ENCODE results near the gene KCNN3. TPM values are rescaled to one million over a fixed set of nuclear protein-coding genes. Genes with fewer than 3 reads are reported as not detected.
A peak's percentile ranks its signal among the peaks of the same experiment; 100 is the strongest.

The KCNN3 gene
- total and polyA plus RNA-seq, 7 donors = 0.23 to 27.7 (median 9.4) TPM

- DNase-seq = no peak
- Histone ChIP-seq H3K27me3 (no peaks in the 10 kb centered on the region), H3K36me3 (no peaks in the 10 kb centered on the region), H3K4me1 (peaks cover 0 to 7% (median 0%) of the 10 kb centered on the region in 4 donors), H3K27ac (peak overlapping the region in 1 of 4 donors; percentile 21), H3K9me3 (no peaks in the 10 kb centered on the region), H3K4me3 (no peak overlapping the region)
- TF ChIP-seq EP300 (IDR thresholded peaks at IDR 0.05) (no peak), POLR2A (IDR thresholded peaks at IDR 0.05) (no peak), CTCF (IDR thresholded peaks at IDR 0.05) (no peak), POLR2AphosphoS5 (IDR thresholded peaks at IDR 0.05) (no peak)
- WGBS, 2 donors = 85 to 96% methylated on average over 6 of the region's 6 CpGs
- intact Hi-C loops (cut with DNase I) = no loop called here
Measured at GRCh38 chr1:154855186-154855851, 14.8 kb downstream of the KCNN3 start.

- intact Hi-C loops (cut with DNase I) = no loop called here
- peak overlapping the region in 1 of 4 donors; percentile 40 for H3K27ac ChIP-seq
- H3K27me3 ChIP-seq = no peaks in the 10 kb centered on the region
- H3K9me3 ChIP-seq = no peaks in the 10 kb centered on the region
- WGBS, 2 donors = 89 to 92% methylated on average over 3 of the region's 3 CpGs
- H3K4me1 ChIP-seq = peaks cover 0 to 13% (median 6%) of the 10 kb centered on the region in 4 donors
- no peak overlapping the region for H3K4me3 ChIP-seq
- TF ChIP-seq CTCF (IDR thresholded peaks at IDR 0.05) (no peak), EP300 (IDR thresholded peaks at IDR 0.05) (no peak), POLR2A (IDR thresholded peaks at IDR 0.05) (no peak), POLR2AphosphoS5 (IDR thresholded peaks at IDR 0.05) (no peak)
- H3K36me3 ChIP-seq = no peaks in the 10 kb centered on the region
- no peak for DNase-seq
Measured at GRCh38 chr1:154852845-154853244, 17.2 kb downstream of the KCNN3 start.

- Histone ChIP-seq H3K27ac (no peak overlapping the region), H3K4me1 (peaks cover 0 to 24% (median 16%) of the 10 kb centered on the region in 4 donors), H3K36me3 (no peaks in the 10 kb centered on the region), H3K27me3 (no peaks in the 10 kb centered on the region), H3K4me3 (no peak overlapping the region), H3K9me3 (no peaks in the 10 kb centered on the region)
- WGBS, 2 donors = 64 to 75% methylated on average over 9 of the region's 9 CpGs
- TF ChIP-seq POLR2A (IDR thresholded peaks at IDR 0.05) = no peak
- no peak for TF ChIP-seq EP300 (IDR thresholded peaks at IDR 0.05)
- DNase-seq = peak; percentile 87
- intact Hi-C loops (cut with DNase I) = no loop called here
Measured at GRCh38 chr1:154851392-154852177, 18.5 kb downstream of the KCNN3 start.

GRCh38 chr1:154849645-154850131, 20.4 kb downstream of the KCNN3 start:
- H3K9me3 ChIP-seq = no peaks in the 10 kb centered on the region
- no peak overlapping the region for H3K4me3 ChIP-seq
- H3K27ac ChIP-seq = no peak overlapping the region
- no peaks in the 10 kb centered on the region for H3K36me3 ChIP-seq
- TF ChIP-seq EP300 (IDR thresholded peaks at IDR 0.05) (no peak), POLR2AphosphoS5 (IDR thresholded peaks at IDR 0.05) (no peak), CTCF (IDR thresholded peaks at IDR 0.05) (no peak), POLR2A (IDR thresholded peaks at IDR 0.05) (no peak)
- H3K27me3 ChIP-seq = peaks cover 0 to 3% (median 0%) of the 10 kb centered on the region in 3 donors
- peaks cover 0 to 33% (median 21%) of the 10 kb centered on the region in 4 donors for H3K4me1 ChIP-seq
- no peak for DNase-seq
- 85 to 86% methylated on average over 6 of the region's 6 CpGs for WGBS, 2 donors
- intact Hi-C loops (cut with DNase I) = no loop called here

GRCh38 chr1:154848983-154849382, 21.1 kb downstream of the KCNN3 start:
- no peak for TF ChIP-seq POLR2A (IDR thresholded peaks at IDR 0.05)
- no peak for TF ChIP-seq EP300 (IDR thresholded peaks at IDR 0.05)
- no peak for TF ChIP-seq CTCF (IDR thresholded peaks at IDR 0.05)
- no peak for TF ChIP-seq POLR2AphosphoS5 (IDR thresholded peaks at IDR 0.05)
- Histone ChIP-seq H3K9me3 (no peaks in the 10 kb centered on the region), H3K4me1 (peaks cover 0 to 35% (median 21%) of the 10 kb centered on the region in 4 donors), H3K36me3 (no peaks in the 10 kb centered on the region), H3K27ac (peak overlapping the region in 1 of 4 donors; percentile 42), H3K27me3 (peaks cover 0 to 3% (median 0%) of the 10 kb centered on the region in 3 donors), H3K4me3 (no peak overlapping the region)
- 80 to 87% methylated on average over 4 of the region's 4 CpGs for WGBS, 2 donors
- DNase-seq = no peak
- intact Hi-C loops (cut with DNase I) = no loop called here
